GM21515 (cell line): ENCODE data around the gene MYL7.
"Not testable (repeated sequence)": the region's sequence is repeated elsewhere in the genome, so short reads cannot be mapped to it uniquely, and the experiment has no call there.

Experiments used
- ATAC-seq: cut with Tn5 transposase; IDR thresholded peaks from one replicate; pipeline ENCODE4 v1.9.1; 2021; ENCODE audit not compliant: unreplicated experiment

MYL7 gene

DNA sequence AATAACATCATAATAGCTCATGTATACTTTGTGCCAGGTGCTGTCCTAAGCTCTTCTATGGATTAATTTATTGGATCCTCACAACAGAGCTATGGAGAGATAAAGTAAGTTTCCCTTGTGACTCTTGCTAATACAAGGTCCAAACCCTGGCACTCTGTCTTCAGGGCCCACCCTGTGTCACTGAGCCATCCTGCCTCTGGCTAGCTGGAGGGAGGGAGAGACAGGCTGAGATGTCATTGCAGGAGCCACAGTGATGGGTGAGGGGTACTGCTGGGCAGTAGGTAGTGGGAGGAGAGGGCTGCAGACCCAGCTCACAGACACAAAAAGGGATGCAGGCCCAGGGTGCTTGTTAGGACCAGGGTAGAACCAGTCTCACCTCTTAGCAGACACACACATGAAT is 31.2 kb upstream of the MYL7 start:
- ATAC-seq: no peak

DNA sequence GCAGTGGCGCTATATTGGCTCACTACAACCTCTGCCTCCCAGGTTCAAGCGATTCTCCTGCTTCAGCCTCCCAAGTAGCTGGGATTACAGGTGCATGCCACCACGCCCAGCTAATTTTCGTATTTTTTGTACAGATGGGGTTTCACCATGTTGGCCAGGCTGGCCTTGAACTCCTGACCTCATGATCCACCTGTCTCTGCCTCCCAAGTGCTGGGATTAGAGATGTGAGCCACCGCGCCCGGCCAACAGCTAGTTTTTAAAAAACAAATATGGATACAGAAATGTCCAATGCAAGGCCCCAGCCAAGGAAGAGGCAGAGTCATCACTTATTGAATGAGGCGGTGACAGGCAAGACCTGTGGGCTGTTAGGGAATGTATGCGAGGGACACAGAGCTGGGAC is 30.8 kb upstream of the MYL7 start:
- ATAC-seq: not testable (repeated sequence)

- no peak for ATAC-seq
Measured at GRCh38 chr7:44167920-44168319, 26.8 kb upstream of the MYL7 start.

- no peak for ATAC-seq
Measured at GRCh38 chr7:44163591-44163990, 22.5 kb upstream of the MYL7 start.

DNA sequence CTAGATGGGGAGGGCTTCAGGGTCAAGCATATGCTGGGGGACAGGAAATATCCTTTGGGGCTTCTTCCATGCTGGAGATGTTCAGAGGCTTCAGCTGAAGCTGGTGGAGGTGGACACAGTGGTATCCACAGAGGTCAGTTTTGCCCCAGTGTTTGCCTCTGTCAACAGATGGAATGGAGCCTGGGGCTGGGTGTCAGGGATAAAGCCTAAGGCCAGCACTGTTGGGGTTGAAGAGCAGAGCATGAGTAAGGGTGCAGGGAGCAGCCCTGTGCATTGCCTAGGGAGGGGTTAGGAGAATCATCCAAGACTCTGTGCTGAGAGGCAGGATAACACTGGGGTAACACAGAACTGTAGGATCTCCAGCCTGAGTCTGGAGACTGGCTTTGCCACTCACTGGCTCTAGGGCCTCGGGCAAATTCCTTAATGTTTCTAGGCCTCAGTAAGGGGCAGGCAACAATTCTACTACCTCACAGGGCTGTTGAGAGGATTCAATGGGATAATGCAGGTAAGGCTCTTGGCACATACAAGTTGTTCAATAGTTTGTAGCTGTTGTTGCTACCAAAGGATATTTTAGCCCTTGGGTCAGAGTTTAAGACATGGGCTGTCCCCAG is 21.8 kb upstream of the MYL7 start:
- ATAC-seq: no peak

DNA sequence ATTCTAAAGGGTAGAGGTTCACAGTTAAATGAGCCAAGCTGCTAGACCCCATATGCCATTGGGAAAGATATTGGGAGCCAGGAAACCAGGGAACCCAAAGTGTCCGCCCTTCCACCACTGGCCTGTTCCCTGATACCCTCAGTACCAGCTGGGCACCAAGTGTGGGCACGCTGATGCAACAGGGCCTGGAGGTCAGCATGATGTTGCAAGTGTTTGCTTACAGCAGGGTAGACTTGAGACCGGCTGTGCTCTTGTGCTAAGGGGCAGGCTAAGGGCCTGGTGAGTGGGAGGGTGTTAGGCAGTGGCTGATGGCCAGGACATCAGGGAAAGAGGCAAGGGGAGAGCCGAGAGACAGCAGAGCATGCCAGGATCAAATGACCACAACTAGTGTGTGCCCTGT is 21.0 kb upstream of the MYL7 start:
- no peak for ATAC-seq

DNA sequence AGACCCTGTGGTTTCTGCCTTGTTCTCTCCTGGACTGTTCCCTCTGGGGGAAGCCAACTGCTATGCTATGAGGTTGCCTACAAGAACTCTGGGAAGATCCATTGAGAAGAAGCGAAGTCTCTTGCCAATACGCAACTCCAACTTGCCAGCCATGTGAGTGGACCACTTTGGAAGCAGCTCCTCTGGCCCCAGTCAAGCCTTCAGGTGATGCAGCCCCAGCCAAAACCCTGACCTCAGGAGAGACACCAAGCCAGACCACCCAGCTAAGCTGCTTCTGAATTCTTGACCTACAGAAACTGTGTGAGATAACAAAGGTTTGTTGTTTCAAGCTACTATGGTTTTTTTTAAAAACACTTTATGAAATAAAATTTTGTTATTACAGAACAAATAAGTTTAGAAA is 20.2 kb upstream of the MYL7 start:
- no peak for ATAC-seq

DNA sequence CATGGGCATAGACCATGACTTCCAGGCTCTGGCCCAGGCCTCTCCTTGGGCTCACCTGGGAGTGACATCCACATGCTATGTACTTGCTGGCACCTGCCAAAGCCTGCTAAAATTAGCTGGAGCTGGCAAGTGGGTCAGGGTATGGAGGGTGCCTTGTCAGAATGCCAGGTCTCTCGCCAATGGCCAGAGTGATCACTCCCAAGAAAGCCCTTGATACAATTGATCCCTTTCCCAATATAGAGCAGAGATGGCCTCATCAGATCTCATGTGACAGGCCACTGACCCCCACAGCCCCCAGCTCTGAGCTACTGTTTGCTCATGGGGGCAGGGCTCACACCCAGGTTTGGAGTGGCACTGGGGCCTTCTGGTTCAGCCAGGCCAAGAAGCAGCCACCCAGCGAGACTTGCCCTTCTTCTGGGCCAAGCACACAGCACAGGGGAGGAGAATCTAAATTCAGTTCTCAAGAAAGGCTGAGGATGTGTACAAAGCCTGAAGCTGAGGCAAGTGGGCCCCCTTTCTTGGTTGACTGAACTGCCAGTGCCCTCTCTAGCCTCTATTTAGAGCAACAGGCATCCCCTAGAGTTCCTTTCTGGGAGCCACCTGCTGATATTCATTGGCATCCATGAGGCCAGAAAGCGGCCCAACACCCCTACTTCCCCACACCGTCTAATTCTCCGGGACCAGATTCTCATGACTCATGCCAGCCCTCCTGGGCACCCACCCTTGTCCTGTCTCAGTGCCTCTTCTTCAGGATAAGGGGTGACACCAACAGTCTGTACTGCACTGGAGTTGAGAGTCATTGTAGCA is 18.9 kb upstream of the MYL7 start:
- ATAC-seq: no peak

DNA sequence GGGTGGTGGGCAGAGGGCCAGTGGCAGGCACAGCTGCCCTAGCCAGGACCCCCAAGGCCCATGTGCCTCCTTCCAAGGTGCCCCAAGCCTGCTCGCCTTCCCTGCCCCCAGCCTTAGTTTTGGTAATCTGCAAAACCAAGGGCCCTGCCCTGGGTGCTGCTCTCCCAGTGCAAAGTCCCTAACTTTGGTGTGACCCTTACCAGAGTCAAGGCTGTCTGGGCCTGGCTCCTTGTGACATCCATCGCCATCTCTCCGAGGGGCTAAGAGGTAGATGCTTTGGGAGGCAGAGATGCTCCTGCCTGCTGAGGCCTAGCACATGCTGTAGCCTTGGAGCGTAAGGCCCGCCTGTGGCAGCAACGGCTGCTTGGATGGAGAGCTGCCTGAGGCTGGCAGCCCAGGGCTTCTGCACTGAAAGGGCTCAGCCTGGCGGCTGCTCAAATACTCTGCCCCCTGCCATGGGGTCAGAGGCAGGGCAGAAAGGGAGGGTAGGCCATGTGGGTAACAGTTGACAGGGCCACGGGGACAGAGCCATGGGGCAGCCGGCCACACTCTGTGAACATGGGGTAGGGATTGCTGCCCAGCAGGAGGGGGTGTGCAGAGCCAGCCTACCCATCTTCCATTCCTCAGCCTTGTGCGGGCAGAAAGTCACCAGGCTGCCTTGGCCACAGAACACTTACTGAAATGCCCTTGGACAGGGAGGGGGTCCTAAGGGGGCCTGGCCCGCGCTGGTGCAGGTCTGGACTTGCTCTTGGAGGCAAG is 17.9 kb upstream of the MYL7 start:
- no peak for ATAC-seq

- no peak for ATAC-seq
Measured at GRCh38 chr7:44158096-44158872, 17.2 kb upstream of the MYL7 start.

DNA sequence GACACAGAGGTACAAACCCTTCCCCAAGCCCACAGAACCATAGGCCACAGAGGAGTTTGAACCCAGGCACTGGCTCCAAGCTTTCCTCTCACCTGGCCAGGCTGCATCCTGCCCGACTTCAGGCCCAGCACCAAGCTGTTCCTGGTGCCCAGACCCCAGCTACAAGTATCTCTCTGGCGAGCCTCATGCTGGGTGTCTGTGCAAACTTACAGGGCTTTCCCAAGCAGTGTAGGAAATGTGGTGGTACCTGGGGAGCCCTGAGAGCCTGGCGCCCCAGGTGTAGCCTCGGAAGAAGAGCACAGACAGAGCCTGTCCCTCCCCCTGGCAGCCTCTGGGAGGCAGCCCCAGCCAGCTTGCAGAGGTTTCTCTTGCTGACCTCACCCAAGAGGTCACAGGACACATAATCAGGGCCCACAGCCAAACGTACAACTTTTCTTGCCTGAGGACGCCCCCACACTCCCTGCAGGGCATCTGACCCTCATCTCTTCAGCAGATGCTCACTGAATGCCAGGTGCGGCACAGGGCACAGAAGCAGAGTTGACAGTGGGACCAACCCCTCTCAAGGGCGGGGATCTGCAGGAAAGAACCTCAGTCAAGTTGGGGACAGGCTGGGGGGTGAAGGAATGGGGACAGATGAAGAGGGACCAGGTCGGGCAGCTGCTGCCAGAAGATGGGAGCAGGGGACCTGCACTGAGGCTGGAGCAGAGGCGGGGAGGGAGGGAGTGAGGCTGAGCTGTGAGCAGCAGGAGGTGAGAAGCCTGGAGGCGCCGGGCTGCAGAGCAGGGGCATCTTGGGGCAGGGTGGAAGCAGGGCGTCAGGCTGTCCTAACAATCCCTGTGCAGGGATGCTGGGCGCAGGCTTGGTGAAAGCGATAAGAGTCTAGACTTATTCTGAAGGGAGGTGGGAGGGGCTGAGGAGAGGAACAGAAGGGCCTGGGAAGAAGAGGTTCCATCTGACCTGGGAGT is 16.3 kb upstream of the MYL7 start:
- ATAC-seq: no peak

GRCh38 chr7:44156453-44157010 is 15.4 kb upstream of the MYL7 start:
- no peak for ATAC-seq

DNA sequence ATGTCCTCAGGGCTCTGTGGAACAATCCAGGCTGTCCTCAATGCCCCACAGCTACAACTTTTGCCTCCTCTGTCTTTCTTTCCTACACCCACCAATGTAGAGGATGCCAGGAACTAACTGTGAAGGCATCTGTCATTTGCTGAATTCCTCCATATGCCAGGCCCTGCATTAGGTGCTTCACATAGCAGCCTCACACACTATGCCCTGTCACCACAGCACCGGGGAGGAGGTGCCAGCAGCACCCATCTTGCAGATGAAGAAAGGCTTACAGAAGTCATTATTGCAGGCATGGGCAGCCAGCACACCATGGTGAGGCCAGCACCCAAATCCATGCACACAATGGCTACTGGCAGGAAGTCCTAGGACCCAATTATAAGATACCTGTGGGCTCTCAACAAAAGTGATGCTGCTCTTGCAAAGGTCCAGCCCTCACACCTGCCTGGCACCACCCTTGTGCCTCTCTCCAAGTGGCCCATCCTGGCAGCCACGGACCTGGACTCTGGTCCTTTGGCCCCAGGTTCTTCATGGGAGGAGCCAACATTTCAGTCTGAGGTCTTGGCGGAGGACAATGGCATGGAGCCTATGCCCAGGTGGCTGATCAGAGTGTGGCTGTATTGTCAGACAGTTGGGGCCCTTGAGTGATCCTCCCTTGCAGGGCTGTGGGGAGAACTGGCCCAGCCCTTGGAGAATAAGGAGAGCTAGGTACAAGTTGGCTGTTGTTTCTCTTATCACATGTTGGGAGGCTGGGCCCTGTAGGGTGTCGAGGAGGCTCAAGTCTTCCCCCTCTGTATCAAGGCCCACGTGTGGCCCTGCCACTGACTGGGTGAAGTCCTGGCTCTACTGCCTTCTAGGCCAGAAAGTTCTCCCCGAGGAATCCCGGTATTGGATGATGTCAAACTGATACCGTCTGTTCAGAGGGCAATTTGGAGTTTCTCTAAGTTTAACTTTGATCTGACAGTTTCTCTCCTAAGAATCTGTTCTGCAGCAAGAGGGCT is 14.4 kb upstream of the MYL7 start:
- ATAC-seq: no peak

DNA sequence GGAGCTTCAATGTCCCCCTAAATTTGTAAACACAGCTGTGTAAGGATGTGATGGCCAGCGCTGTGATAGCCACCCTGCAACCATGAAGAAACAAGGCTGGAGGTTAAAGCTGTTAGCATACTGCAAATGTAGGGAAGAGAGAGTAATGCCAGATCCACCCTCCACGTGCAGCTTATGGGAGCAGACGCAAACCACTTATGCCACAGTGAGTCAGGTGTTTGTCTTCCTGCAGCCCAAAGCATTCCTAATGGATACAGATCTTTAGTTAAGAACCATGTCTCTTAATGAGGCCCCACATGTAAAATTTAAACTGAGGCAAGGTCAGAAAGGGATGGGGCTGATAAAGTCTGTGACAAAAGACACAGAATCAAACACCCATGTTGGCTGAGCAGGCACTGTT is 13.6 kb upstream of the MYL7 start:
- ATAC-seq: no peak

GRCh38 chr7:44153948-44154335 is 12.8 kb upstream of the MYL7 start:
- no peak for ATAC-seq

DNA sequence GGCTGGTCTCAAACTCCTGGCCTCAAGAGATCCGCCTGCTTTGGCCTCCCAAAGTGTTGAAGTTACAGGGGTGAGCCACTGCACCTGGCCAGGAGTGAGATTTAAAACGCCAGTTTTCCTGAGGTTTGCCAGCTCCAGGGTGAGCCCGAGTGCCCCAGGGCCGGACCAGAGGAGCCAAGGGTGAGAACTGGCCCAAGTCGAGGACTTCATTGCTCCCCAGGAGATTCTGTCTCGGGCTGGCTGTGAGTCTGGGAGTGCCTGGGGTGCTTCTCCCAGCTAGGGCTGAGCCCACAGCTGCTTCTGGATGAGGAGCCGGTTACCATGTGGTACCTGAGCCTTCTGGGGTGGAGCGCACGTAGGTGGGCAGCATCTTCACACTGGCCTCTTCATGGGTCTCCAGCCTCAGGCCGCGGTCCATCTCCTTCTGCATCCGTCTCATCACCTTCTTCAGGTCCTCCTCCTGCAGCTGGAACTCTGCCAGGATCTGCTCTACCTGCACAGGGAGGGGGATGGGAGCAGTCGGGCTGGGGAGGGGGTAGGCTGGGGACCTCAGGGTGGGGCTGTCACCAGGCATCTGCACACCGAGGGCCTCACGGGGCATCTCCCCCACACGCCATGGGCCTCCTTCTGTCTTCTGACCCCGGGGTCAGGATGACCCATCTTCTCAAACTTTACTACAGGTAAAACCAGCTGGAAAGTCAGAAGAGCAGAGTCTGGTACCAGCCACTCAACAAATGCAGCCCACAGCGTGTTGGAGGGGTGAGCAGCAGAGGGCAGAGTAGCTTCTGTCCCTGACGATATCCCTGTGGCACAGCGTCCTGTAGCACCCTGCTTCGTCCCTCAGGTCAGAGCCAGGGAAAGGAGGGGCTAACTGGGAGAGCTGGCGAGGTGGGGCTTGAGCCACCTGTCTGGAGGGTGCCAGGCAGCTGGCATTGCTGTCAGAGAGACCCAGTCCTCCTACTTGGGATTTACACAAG is 12.1 kb upstream of the MYL7 start:
- no peak for ATAC-seq

GRCh38 chr7:44151956-44152355 is 10.8 kb upstream of the MYL7 start:
- ATAC-seq: no peak
